Measurements from ENCODE around the gene LPAR4. TPM values are rescaled to one million over a fixed set of nuclear protein-coding genes. Genes with fewer than 3 reads are reported as not detected.

LPAR4 gene
- polyA plus RNA-seq, 2 of the 4 experiments (the other 2 are of a cell fraction), result not detected

DNA sequence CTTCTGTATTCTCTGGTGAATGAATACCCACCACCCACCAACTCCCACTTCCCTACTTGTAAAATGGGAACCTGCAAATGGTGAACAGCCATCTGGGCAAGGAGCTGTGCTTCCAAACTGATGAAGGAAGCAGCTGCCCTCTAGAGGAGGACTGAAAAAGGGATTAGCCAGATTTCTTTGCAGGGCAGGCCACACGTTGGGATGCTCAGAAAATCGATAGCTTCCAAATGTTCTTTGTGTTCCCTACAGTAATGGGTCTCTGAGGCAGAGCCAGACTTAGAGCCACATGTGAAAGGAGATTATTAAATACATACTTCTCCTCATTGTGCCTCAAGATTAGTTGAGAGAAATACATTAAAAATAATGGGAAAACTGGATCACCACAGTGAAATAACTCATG lies 39.3 kb upstream of the LPAR4 start:
- ChIA-PET CTCF (interaction anchor here (0.6 to 1.9 kb wide), 3 partner anchors 112 to 407 kb away, joined by 3 to 5 read pairs (median 5); no protein-coding TSS in a partner anchor), POLR2A (no interaction called here)
- Histone ChIP-seq H3K9me3 (no peaks in the 10 kb centered on the region), H3K27ac (no peak overlapping the region), H3K4me2 (no peak overlapping the region), H3K4me1 (no peaks in the 10 kb centered on the region), H3K4me3 (no peak overlapping the region)
- TF ChIP-seq HEYL (CRISPR knock-in tag; IDR thresholded peaks at IDR 0.05) (no peak), SMC3 (IDR thresholded peaks at IDR 0.05) (peak; percentile 32; the same call in 1 of the 3 replicates), RAD21 (conservative IDR thresholded peaks at IDR 0.05 in 1 of 2, IDR thresholded peaks at IDR 0.05 in 1 of 2) (peak; percentile 50)
- TF ChIP-seq, protein P1, sequence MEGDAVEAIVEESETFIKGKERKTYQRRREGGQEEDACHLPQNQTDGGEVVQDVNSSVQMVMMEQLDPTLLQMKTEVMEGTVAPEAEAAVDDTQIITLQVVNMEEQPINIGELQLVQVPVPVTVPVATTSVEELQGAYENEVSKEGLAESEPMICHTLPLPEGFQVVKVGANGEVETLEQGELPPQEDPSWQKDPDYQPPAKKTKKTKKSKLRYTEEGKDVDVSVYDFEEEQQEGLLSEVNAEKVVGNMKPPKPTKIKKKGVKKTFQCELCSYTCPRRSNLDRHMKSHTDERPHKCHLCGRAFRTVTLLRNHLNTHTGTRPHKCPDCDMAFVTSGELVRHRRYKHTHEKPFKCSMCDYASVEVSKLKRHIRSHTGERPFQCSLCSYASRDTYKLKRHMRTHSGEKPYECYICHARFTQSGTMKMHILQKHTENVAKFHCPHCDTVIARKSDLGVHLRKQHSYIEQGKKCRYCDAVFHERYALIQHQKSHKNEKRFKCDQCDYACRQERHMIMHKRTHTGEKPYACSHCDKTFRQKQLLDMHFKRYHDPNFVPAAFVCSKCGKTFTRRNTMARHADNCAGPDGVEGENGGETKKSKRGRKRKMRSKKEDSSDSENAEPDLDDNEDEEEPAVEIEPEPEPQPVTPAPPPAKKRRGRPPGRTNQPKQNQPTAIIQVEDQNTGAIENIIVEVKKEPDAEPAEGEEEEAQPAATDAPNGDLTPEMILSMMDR (IDR thresholded peaks at IDR 0.05), result peak; percentile 25
- FAIRE-seq (no peak), DNase-seq (ENCODE audit: low read depth in 1 of 2, low spot score in 1 of 2) (peak; percentile 0 to 34), ATAC-seq (peak in 1 of 2 experiments; percentile 64; a peak in 2 of 6 replicates)
- WGBS (ENCODE audit: missing lambda C conversion rate), result 8% methylated on average over 2 of the region's 2 CpGs

DNA sequence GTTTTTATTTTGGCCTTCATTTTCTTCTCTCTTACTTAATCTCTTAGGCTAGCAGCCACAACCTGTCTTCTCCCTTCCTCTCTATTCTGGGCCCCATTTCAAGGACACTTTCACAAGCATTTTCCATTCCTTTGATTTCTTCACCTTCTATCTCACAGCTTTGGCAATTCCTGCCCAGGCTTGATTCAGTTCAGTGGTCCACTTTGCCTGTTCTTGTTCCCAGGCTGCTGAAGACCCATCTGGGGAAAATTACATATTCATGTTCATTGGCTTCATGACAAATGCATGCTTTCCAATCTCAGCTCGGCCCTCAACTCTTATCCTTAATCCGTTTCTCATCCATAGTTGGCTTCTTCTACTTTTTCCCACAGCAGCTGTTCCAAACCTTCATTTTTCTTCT lies 38.7 kb upstream of the LPAR4 start:
- H3K9me3 ChIP-seq, result no peaks in the 10 kb centered on the region
- H3K4me2 ChIP-seq, result no peak overlapping the region
- ChIA-PET POLR2A (no interaction called here), CTCF (interaction anchor here (1.1 to 1.9 kb wide), 2 partner anchors 113 to 153 kb away, joined by 5 read pairs; no protein-coding TSS in a partner anchor)
- H3K4me3 ChIP-seq, result no peak overlapping the region
- no peak overlapping the region for H3K27ac ChIP-seq
- no peak for ATAC-seq
- no peak for DNase-seq (ENCODE audit: low read depth in 1 of 2, low spot score in 1 of 2)
- TF ChIP-seq GATA3 (IDR thresholded peaks at IDR 0.05; ENCODE audit: borderline replicate concordance) (no peak), POLR2A (IDR thresholded peaks at IDR 0.05; ENCODE audit: low read length) (no peak), JUNB (IDR thresholded peaks at IDR 0.05) (no peak), POLR2AphosphoS2 (conservative IDR thresholded peaks at IDR 0.05; ENCODE audit: low read length) (no peak)
- TF ChIP-seq, protein P2, sequence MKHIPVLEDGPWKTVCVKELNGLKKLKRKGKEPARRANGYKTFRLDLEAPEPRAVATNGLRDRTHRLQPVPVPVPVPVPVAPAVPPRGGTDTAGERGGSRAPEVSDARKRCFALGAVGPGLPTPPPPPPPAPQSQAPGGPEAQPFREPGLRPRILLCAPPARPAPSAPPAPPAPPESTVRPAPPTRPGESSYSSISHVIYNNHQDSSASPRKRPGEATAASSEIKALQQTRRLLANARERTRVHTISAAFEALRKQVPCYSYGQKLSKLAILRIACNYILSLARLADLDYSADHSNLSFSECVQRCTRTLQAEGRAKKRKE (CRISPR knock-in tag; IDR thresholded peaks at IDR 0.05; ENCODE audit: low read depth), result no peak
- TF ChIP-seq, protein P3, sequence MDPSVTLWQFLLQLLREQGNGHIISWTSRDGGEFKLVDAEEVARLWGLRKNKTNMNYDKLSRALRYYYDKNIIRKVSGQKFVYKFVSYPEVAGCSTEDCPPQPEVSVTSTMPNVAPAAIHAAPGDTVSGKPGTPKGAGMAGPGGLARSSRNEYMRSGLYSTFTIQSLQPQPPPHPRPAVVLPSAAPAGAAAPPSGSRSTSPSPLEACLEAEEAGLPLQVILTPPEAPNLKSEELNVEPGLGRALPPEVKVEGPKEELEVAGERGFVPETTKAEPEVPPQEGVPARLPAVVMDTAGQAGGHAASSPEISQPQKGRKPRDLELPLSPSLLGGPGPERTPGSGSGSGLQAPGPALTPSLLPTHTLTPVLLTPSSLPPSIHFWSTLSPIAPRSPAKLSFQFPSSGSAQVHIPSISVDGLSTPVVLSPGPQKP (IDR thresholded peaks at IDR 0.05; ENCODE audit: low read depth, low read length), result no peak
- TF ChIP-seq, protein P1 (IDR thresholded peaks at IDR 0.05), result no peak
- TF ChIP-seq, protein P4, sequence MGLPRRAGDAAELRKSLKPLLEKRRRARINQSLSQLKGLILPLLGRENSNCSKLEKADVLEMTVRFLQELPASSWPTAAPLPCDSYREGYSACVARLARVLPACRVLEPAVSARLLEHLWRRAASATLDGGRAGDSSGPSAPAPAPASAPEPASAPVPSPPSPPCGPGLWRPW (IDR thresholded peaks at IDR 0.05), result no peak
- 3% methylated on average over 2 of the region's 2 CpGs for WGBS (ENCODE audit: missing lambda C conversion rate)
- no peak for FAIRE-seq
- no peaks in the 10 kb centered on the region for H3K4me1 ChIP-seq

GRCh38 chrX:78710171-78710570 lies 37.3 kb upstream of the LPAR4 start:
- H3K27ac ChIP-seq, result no peak overlapping the region
- no peak for TF ChIP-seq KDM1A (IDR thresholded peaks at IDR 0.05; ENCODE audit: low read depth)
- TF ChIP-seq RFX5 (IDR thresholded peaks at IDR 0.05), result no peak
- no peak for TF ChIP-seq ESRRA (IDR thresholded peaks at IDR 0.05; ENCODE audit: borderline replicate concordance, low read length)
- TF ChIP-seq EP300 (IDR thresholded peaks at IDR 0.05), result no peak
- TF ChIP-seq HOXB5 (CRISPR knock-in tag; IDR thresholded peaks at IDR 0.05), result no peak
- no peak for TF ChIP-seq FOSB (CRISPR knock-in tag; IDR thresholded peaks at IDR 0.05)
- no peak for TF ChIP-seq MAZ (IDR thresholded peaks at IDR 0.05; ENCODE audit: borderline replicate concordance, low read depth, low read length)
- FAIRE-seq (no peak), DNase-seq (ENCODE audit: low read depth in 1 of 2, low spot score in 1 of 2) (no peak), ATAC-seq (no peak)
- H3K9me3 ChIP-seq, result no peaks in the 10 kb centered on the region
- no peaks in the 10 kb centered on the region for H3K4me1 ChIP-seq
- ChIA-PET POLR2A (no interaction called here), CTCF (no interaction called here)
- H3K4me3 ChIP-seq, result no peak overlapping the region
- WGBS (ENCODE audit: missing lambda C conversion rate), result 0% methylated on average over 1 of the region's 1 CpG
- H3K4me2 ChIP-seq, result no peak overlapping the region

All from A549 (cell line).